Measurements from ENCODE around the gene CHRM1. TPM values are rescaled to one million over a fixed set of nuclear protein-coding genes. Genes with fewer than 3 reads are reported as not detected.
"Not testable (repeated sequence)": the region's sequence is repeated elsewhere in the genome, so short reads cannot be mapped to it uniquely, and the experiment has no call there.

CHRM1 gene
- total and polyA plus RNA-seq, 3 experiments from 2014 or later = not detected

- H3K27me3 Mint-ChIP-seq; H3K9me3 ChIP-seq (ENCODE audit: low read length); CTCF ChIA-PET; H3K27ac Mint-ChIP-seq; H3K36me3 ChIP-seq (ENCODE audit: insufficient read depth, low read length); H3K4me3 Mint-ChIP-seq; H3K4me3 ChIP-seq (ENCODE audit: low read length); H3K9me3 Mint-ChIP-seq; POLR2A ChIA-PET; DNase-seq; H3K27me3 ChIP-seq (ENCODE audit: insufficient read depth, low read length, poor library complexity, severe bottlenecking): not testable (repeated sequence)
- peaks cover 15% of the 10 kb centered on the region for H3K4me1 ChIP-seq (ENCODE audit: insufficient read depth, low read length)
- Mint-ChIP-seq H3K36me3 (peaks cover 0 to 17% (median 4%) of the 10 kb centered on the region in 3 donors), H3K4me1 (peaks cover 25 to 33% (median 31%) of the 10 kb centered on the region in 3 donors)
- peak overlapping the region; percentile 43 for H3K27ac ChIP-seq (ENCODE audit: low read depth, low read length)
Measured at GRCh38 chr11:62859281-62859703, 61.9 kb downstream of the CHRM1 start.

Other genes starting within 250 kb of the CHRM1 start
- gene UQCC3, start 249.7 kb downstream of the CHRM1 start, total RNA-seq = 1 to 10 TPM; 7.1 to 7.5 TPM
- 11.2 TPM for gene UQCC3, start 249.7 kb downstream of the CHRM1 start, polyA plus RNA-seq
- 10 to 100 TPM; 22.6 to 22.9 TPM for gene LBHD1, start 249.1 kb downstream of the CHRM1 start, total RNA-seq
- 7.6 TPM for gene LBHD1, start 249.1 kb downstream of the CHRM1 start, polyA plus RNA-seq
- gene UBXN1, start 242.3 kb downstream of the CHRM1 start, total RNA-seq = 100 to 1,000 TPM; 142 to 143 TPM
- gene UBXN1, start 242.3 kb downstream of the CHRM1 start, polyA plus RNA-seq = 164 TPM
- under 1 TPM; 0.11 to 0.22 TPM for gene LRRN4CL, start 231.8 kb downstream of the CHRM1 start, total RNA-seq
- not detected for gene LRRN4CL, start 231.8 kb downstream of the CHRM1 start, polyA plus RNA-seq
- 10 to 100 TPM; 32.9 to 33.3 TPM for gene BSCL2, start 213.9 kb downstream of the CHRM1 start, total RNA-seq
- 48.8 TPM for gene BSCL2, start 213.9 kb downstream of the CHRM1 start, polyA plus RNA-seq
- not detected for gene GNG3, start 213.7 kb downstream of the CHRM1 start, total RNA-seq
- 0.36 TPM for gene GNG3, start 213.7 kb downstream of the CHRM1 start, polyA plus RNA-seq
- 10 to 100 TPM; 58.7 to 64.3 TPM for gene HNRNPUL2, start 193.9 kb downstream of the CHRM1 start, total RNA-seq
- gene HNRNPUL2, start 193.9 kb downstream of the CHRM1 start, polyA plus RNA-seq = 3.3 TPM
- gene TTC9C, start 192.9 kb downstream of the CHRM1 start, total RNA-seq = 10 to 100 TPM; 36.7 to 37.2 TPM
- 22.2 TPM for gene TTC9C, start 192.9 kb downstream of the CHRM1 start, polyA plus RNA-seq
- gene ZBTB3, start 167.2 kb downstream of the CHRM1 start, total RNA-seq = 10 to 100 TPM in 1 of 2 experiments, 1 to 10 TPM in 1; 9.4 to 11.6 TPM
- 3.5 TPM for gene ZBTB3, start 167.2 kb downstream of the CHRM1 start, polyA plus RNA-seq
- 100 to 1,000 TPM; 151 to 160 TPM for gene POLR2G, start 159.8 kb downstream of the CHRM1 start, total RNA-seq
- gene POLR2G, start 159.8 kb downstream of the CHRM1 start, polyA plus RNA-seq = 272 TPM
- gene TAF6L, start 150.0 kb downstream of the CHRM1 start, total RNA-seq = 10 to 100 TPM; 21.8 to 24.1 TPM
- gene TAF6L, start 150.0 kb downstream of the CHRM1 start, polyA plus RNA-seq = 9.6 TPM
- 10 to 100 TPM; 46.4 to 49.2 TPM for gene TMEM179B, start 134.0 kb downstream of the CHRM1 start, total RNA-seq
- gene TMEM179B, start 134.0 kb downstream of the CHRM1 start, polyA plus RNA-seq = 135 TPM
- gene TMEM223, start 129.4 kb downstream of the CHRM1 start, total RNA-seq = 10 to 100 TPM; 13.0 to 14.6 TPM
- 56.0 TPM for gene TMEM223, start 129.4 kb downstream of the CHRM1 start, polyA plus RNA-seq
- gene NXF1, start 115.9 kb downstream of the CHRM1 start, total RNA-seq = 100 to 1,000 TPM; 112 to 126 TPM
- 81.2 TPM for gene NXF1, start 115.9 kb downstream of the CHRM1 start, polyA plus RNA-seq
- gene STX5, start 89.3 kb downstream of the CHRM1 start, total RNA-seq = 10 to 100 TPM; 34.7 to 35.3 TPM
- 37.2 TPM for gene STX5, start 89.3 kb downstream of the CHRM1 start, polyA plus RNA-seq
- gene TEX54, start 88.5 kb downstream of the CHRM1 start, total RNA-seq = under 1 TPM in 1 of 2 experiments, not detected in 1; 0.50 TPM
- gene TEX54, start 88.5 kb downstream of the CHRM1 start, polyA plus RNA-seq = 0.66 TPM
- gene WDR74, start 81.8 kb downstream of the CHRM1 start, total RNA-seq = 100 to 1,000 TPM; 124 to 131 TPM
- gene WDR74, start 81.8 kb downstream of the CHRM1 start, polyA plus RNA-seq = 42.4 TPM
- 100 to 1,000 TPM; 426 to 430 TPM for gene SLC3A2, start 40.5 kb downstream of the CHRM1 start, total RNA-seq
- gene SLC3A2, start 40.5 kb downstream of the CHRM1 start, polyA plus RNA-seq = 180 TPM
- not detected for gene SLC22A6, start 63.6 kb upstream of the CHRM1 start, total RNA-seq
- gene SLC22A6, start 63.6 kb upstream of the CHRM1 start, polyA plus RNA-seq = not detected
- not detected for gene SLC22A8, start 94.5 kb upstream of the CHRM1 start, total RNA-seq
- gene SLC22A8, start 94.5 kb upstream of the CHRM1 start, polyA plus RNA-seq = not detected
- gene SLC22A24, start 222.9 kb upstream of the CHRM1 start, total RNA-seq = not detected
- not detected for gene SLC22A24, start 222.9 kb upstream of the CHRM1 start, polyA plus RNA-seq